Body of pancreas (tissue), 4 donors: ENCODE data around the gene MMD2. TPM values are rescaled to one million over a fixed set of nuclear protein-coding genes. Genes with fewer than 3 reads are reported as not detected.

Experiments used
- ATAC-seq: fragments of 150-250 bp; one replicate; pipeline ENCODE4 v1.9.1; 2016
- DNase-seq, 4 donors: peaks; one replicate each; pipeline ENCODE4 v3.0.0-alpha.2; 2019
- H3K27ac ChIP-seq, 4 donors: fragments of 200-600 bp; sonication (generic); 1 replicate in 3 of 4; 2 replicates in 1 of 4; pipeline versions ENCODE4 v1.5.1 to v1.6.1; 2016 to 2019; ENCODE audit warnings: mild to moderate bottlenecking in 1 of 4, mixed read lengths in 1 of 4, moderate library complexity in 1 of 4
- H3K27me3 ChIP-seq, 2 donors: fragments of 200-600 bp; sonication (generic); one replicate each; pipeline ENCODE4 v1.6.0; 2016; ENCODE audit warnings: mild to moderate bottlenecking in 1 of 2
- H3K36me3 ChIP-seq, 2 donors: fragments of 200-600 bp; sonication (generic); replicated peaks in 1 of 2; 2 replicates each; pipeline ENCODE4 v1.5.1; 2016; ENCODE audit warnings: low read depth in 2 of 2; ENCODE audit not compliant: insufficient read depth in 1 of 2
- H3K4me1 ChIP-seq: fragments of 200-600 bp; sonication (generic); one replicate; pipeline ENCODE4 v1.6.0; 2016
- H3K4me3 ChIP-seq, 2 donors: fragments of 200-600 bp; sonication (generic); 1 replicate in 1 of 2; 2 replicates in 1 of 2; pipeline ENCODE4 v1.5.1; 2016 to 2019
- H3K9me3 ChIP-seq, 3 donors: fragments of 200-600 bp; sonication (generic); 1 replicate in 2 of 3; 2 replicates in 1 of 3; pipeline ENCODE4 v1.5.1; 2016
- CTCF ChIP-seq, 7 experiments: fragments of 450-650 bp in 4 of 7; fragments of 200-600 bp in 3 of 7; sonication (generic) in 3 of 7; IDR thresholded peaks; one replicate each; pipeline ENCODE4 v1.5.1; 2016 to 2019; ENCODE audit warnings: antibody characterized with exemption in 7 of 7
- POLR2A ChIP-seq, 3 donors: fragments of 450-650 bp; IDR thresholded peaks; one replicate each; pipeline ENCODE4 v1.6.1; 2016; ENCODE audit warnings: antibody characterized with exemption in 3 of 3, mild to moderate bottlenecking in 2 of 3
- WGBS, 2 donors: methylation state at CpG; one replicate each; pipeline ENCODE4 v1.1.5; 2017; 5-methylcytosine and 5-hydroxymethylcytosine counted together
- intact Hi-C: fragments of 100-400 bp; cut with DNase I; formaldehyde crosslinking; loops from one replicate; pipeline ENCODE4 v1.15.1; 2023
- total RNA-seq, 2 donors: library from RNA; depleted of rRNA; stranded (reverse); fragments of >200 nt; gene quantifications; one replicate each; pipeline ENCODE4 v1.1.0, GENCODE V29; 2016

MMD2 gene
- total RNA-seq, 2 donors from 2014 or later, result not detected

DNA sequence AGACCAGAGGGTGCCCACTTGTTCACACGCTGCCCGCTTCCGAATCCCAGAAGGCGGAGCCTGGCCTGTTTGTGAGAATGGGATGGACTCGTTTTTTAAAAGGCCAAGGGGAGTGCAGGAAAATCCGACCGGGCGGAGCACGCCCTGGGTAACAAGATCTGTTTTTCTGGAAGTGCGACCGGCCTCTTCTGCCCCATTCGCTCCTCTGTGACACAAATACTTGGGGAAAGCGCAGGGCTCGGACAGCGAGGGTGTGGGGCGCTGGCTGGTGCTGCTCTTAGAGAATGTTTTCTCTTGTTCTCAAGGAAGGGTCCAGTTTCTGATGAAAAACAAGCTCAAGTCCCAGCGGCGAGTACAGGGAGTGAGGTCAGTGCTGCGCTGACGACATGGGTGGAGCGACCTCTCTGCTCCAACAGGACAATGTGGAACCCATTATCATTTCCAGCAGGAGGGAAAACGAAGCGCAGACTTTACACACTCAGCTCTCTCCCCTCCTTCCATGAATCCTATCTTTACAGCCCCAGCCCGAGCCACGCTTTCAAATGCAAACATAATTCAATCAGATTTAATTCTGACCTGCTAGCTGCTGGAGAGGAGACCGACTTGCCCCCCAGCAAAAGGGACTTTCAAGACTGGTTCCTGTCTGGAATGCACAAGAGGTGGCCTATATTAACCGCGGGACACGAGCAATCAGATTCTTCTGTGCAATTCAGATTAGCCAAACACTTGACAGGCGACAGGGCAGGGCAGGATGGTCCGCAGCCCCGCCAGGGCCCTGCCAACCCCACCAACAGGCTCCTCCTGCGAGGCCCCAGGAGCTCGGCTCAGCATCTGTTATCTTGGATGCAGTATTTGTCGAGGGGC lies 76.6 kb downstream of the MMD2 start:
- peaks cover 17% of the 10 kb centered on the region for H3K4me1 ChIP-seq
- H3K9me3 ChIP-seq, result no peaks in the 10 kb centered on the region
- no peaks in the 10 kb centered on the region for H3K36me3 ChIP-seq
- 21 to 46% methylated on average over 29 to 35 of the region's 35 CpGs for WGBS, 2 donors
- no peak for TF ChIP-seq CTCF (IDR thresholded peaks at IDR 0.05)
- TF ChIP-seq POLR2A (IDR thresholded peaks at IDR 0.05), result peak in 1 of 3 donors; percentile 17
- no peaks in the 10 kb centered on the region for H3K27me3 ChIP-seq
- no peak overlapping the region for H3K4me3 ChIP-seq
- H3K27ac ChIP-seq, result peak overlapping the region in 1 of 4 donors; percentile 21
- intact Hi-C loops, result no loop called here
- ATAC-seq, result no peak
- DNase-seq, result peak; percentile 18 to 61 (median 40)

GRCh38 chr7:4880218-4880617 lies 78.8 kb downstream of the MMD2 start:
- Histone ChIP-seq H3K9me3 (no peaks in the 10 kb centered on the region), H3K4me1 (peaks cover 17% of the 10 kb centered on the region), H3K27ac (no peak overlapping the region), H3K27me3 (no peaks in the 10 kb centered on the region), H3K36me3 (no peaks in the 10 kb centered on the region), H3K4me3 (no peak overlapping the region)
- ATAC-seq (no peak), DNase-seq (no peak)
- TF ChIP-seq CTCF (IDR thresholded peaks at IDR 0.05) (no peak), POLR2A (IDR thresholded peaks at IDR 0.05) (no peak)
- intact Hi-C loops, result no loop called here
- WGBS, 2 donors, result 52 to 70% methylated on average over 6 to 10 of the region's 10 CpGs

DNA sequence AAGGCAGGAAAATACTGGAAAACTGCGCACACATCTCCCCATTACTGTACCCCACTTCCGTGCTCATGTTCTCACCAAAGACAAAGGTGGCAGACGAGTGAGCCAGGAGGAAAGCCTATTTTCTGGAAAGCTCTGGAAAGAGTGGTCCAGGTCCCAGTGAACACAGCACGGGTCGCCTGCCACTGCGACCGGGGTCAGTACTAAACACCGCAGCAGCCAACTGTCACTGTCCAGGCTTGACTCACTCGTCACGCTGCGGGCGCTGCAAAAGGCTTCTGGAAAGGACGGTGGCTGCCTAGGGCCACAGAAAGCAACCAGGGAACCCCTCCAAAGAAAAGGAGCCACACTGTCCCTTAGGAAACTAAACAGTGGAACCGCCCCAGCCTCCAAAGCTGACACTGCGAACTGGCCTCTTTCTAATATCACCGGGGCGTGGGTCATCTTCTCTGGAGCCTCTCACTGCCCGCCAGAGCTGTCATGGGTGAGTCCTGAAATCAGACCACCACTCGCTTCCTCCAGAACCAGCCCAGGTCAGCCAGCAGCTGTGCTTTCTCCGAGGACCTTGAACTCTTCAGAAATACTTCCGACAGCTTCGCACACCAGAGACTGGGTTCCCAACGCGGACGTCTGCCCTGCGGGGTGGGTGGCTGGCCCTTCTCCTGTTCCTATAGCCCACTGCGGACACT lies 79.4 kb downstream of the MMD2 start:
- TF ChIP-seq CTCF (IDR thresholded peaks at IDR 0.05) (no peak), POLR2A (IDR thresholded peaks at IDR 0.05) (no peak)
- no peaks in the 10 kb centered on the region for H3K9me3 ChIP-seq
- intact Hi-C loops, result no loop called here
- no peak overlapping the region for H3K27ac ChIP-seq
- no peaks in the 10 kb centered on the region for H3K27me3 ChIP-seq
- WGBS, 2 donors, result 77 to 78% methylated on average over 12 to 26 of the region's 27 CpGs
- no peak for ATAC-seq
- DNase-seq, result no peak
- no peak overlapping the region for H3K4me3 ChIP-seq
- H3K4me1 ChIP-seq, result peaks cover 17% of the 10 kb centered on the region
- no peaks in the 10 kb centered on the region for H3K36me3 ChIP-seq

GRCh38 chr7:4878336-4879335 lies 80.4 kb downstream of the MMD2 start:
- H3K27me3 ChIP-seq, result no peaks in the 10 kb centered on the region
- WGBS, 2 donors, result 86 to 94% methylated on average over 12 to 44 of the region's 45 CpGs
- H3K9me3 ChIP-seq, result no peaks in the 10 kb centered on the region
- H3K36me3 ChIP-seq, result no peaks in the 10 kb centered on the region
- intact Hi-C loops, result no loop called here
- DNase-seq (no peak), ATAC-seq (no peak)
- H3K27ac ChIP-seq, result no peak overlapping the region
- TF ChIP-seq POLR2A (IDR thresholded peaks at IDR 0.05) (no peak), CTCF (IDR thresholded peaks at IDR 0.05) (no peak)
- H3K4me3 ChIP-seq, result no peak overlapping the region
- peaks cover 12% of the 10 kb centered on the region for H3K4me1 ChIP-seq
